Measurements from ENCODE around the gene CHST11.

- no peak for TF ChIP-seq CTCF (IDR thresholded peaks at IDR 0.05)
- no peak for TF ChIP-seq ZFX (IDR thresholded peaks at IDR 0.05; ENCODE audit: borderline replicate concordance)
Measured at GRCh38 chr12:104697186-104697585, 240.4 kb downstream of the CHST11 start.

All from 22Rv1 (cell line).